DND-41 (cell line): Measurements from ENCODE around the gene MDK.

Source experiments
- EZH2 ChIP-seq: IDR thresholded peaks from 3 replicates; pipeline ENCODE4 v1.6.1; 2012; ENCODE audit warnings: borderline replicate concordance, low read depth, mild to moderate bottlenecking, moderate library complexity, low read length, inconsistent platforms; ENCODE audit not compliant: severe bottlenecking
- TF ChIP-seq, protein P1 (sequence below): IDR thresholded peaks from 2 replicates; pipeline ENCODE4 v1.5.1; 2012; ENCODE audit warnings: borderline replicate concordance, low read length, moderate library complexity, mild to moderate bottlenecking; ENCODE audit not compliant: poor library complexity, severe bottlenecking; ENCODE audit errors: extremely low read depth

DNA sequence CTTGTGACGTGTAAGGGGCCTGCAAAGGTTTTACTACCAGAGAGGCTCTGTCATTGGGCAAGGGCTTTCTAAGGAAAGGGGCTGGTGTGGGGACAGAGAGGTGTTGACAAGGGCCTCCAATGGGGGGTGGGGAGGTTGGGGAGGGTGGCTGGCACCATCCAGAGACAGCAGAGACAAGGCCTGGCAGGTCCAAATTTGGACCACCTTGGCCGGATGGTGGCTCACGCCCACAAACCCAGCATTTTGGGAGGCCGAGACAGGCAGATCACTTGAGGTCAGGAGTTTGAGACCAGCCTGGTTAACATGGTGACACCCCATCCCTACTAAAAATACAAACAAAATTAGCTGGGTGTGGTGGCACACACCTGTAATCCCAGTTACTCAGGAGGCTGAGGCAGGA, 12.3 kb downstream of the MDK start:
- TF ChIP-seq, protein P1, sequence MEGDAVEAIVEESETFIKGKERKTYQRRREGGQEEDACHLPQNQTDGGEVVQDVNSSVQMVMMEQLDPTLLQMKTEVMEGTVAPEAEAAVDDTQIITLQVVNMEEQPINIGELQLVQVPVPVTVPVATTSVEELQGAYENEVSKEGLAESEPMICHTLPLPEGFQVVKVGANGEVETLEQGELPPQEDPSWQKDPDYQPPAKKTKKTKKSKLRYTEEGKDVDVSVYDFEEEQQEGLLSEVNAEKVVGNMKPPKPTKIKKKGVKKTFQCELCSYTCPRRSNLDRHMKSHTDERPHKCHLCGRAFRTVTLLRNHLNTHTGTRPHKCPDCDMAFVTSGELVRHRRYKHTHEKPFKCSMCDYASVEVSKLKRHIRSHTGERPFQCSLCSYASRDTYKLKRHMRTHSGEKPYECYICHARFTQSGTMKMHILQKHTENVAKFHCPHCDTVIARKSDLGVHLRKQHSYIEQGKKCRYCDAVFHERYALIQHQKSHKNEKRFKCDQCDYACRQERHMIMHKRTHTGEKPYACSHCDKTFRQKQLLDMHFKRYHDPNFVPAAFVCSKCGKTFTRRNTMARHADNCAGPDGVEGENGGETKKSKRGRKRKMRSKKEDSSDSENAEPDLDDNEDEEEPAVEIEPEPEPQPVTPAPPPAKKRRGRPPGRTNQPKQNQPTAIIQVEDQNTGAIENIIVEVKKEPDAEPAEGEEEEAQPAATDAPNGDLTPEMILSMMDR = no peak
- TF ChIP-seq EZH2 = no peak
